Subcutaneous adipose tissue (tissue), 4 donors: ENCODE results near the gene SFXN4. TPM values are rescaled to one million over a fixed set of nuclear protein-coding genes. Genes with fewer than 3 reads are reported as not detected.

Source experiments
- CTCF ChIP-seq: fragments of 450-650 bp; IDR thresholded peaks from one replicate; pipeline ENCODE4 v1.5.1; 2016; ENCODE audit warnings: low read depth, mild to moderate bottlenecking, control low read depth, antibody characterized with exemption, moderate library complexity
- total RNA-seq, 4 donors: library from RNA; depleted of rRNA; stranded (reverse); fragments of >200 nt; gene quantifications; one replicate each; pipeline ENCODE4 v1.1.0, GENCODE V29; 2016

SFXN4 gene
- 10 to 100 TPM; 14.5 to 20.0 (median 16.2) TPM for total RNA-seq

GRCh38 chr10:119165171-119166117 lies at the start of gene SFXN4:
Gene SFXN4, minus strand, starts transcription at chr10:119165714. Its CDS starts 67 bp downstream, at chr10:119165647.
- TF ChIP-seq CTCF: no peak

- TF ChIP-seq CTCF: no peak
Measured at GRCh38 chr10:119211625-119212441, 46.3 kb upstream of the SFXN4 start.

GRCh38 chr10:119211176-119211575 lies 45.7 kb upstream of the SFXN4 start:
- TF ChIP-seq CTCF: no peak

- TF ChIP-seq CTCF: no peak
Measured at GRCh38 chr10:119210633-119211032, 45.1 kb upstream of the SFXN4 start.

GRCh38 chr10:119209736-119210355 lies 44.3 kb upstream of the SFXN4 start:
- TF ChIP-seq CTCF: no peak

GRCh38 chr10:119209035-119209735 lies 43.7 kb upstream of the SFXN4 start:
- no peak for TF ChIP-seq CTCF
